T47D (cell line): Measurements from ENCODE around the gene SPINDOC.

Source experiments
- DNase-seq, 2 experiments: peaks; one replicate each; pipeline versions ENCODE4 v3.0.0 to v3.0.0-alpha.2; 2011 to 2012; ENCODE audit warnings: low read depth in 1 of 2, low spot score in 1 of 2
- JUND ChIP-seq: IDR thresholded peaks from 2 replicates; pipeline ENCODE4 v1.6.1; 2012; ENCODE audit warnings: low read depth
- in situ Hi-C: cut with HindIII; loops from 2 replicates; pipeline ENCODE4 v1.10.0; 2016; ENCODE audit warnings: low sequenced_read_pairs, low pct_unique_long_range_greater_than_20kb

SPINDOC gene, protein sequence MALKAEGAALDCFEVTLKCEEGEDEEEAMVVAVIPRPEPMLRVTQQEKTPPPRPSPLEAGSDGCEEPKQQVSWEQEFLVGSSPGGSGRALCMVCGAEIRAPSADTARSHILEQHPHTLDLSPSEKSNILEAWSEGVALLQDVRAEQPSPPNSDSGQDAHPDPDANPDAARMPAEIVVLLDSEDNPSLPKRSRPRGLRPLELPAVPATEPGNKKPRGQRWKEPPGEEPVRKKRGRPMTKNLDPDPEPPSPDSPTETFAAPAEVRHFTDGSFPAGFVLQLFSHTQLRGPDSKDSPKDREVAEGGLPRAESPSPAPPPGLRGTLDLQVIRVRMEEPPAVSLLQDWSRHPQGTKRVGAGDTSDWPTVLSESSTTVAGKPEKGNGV

GRCh38 chr11:63813035-63813562 is at the start of gene SPINDOC:
SPINDOC (plus strand) TSS chr11:63813456; CDS start chr11:63813687, 231 bp downstream.
- in situ Hi-C loops = no loop called here
- no peak for TF ChIP-seq JUND

DNA sequence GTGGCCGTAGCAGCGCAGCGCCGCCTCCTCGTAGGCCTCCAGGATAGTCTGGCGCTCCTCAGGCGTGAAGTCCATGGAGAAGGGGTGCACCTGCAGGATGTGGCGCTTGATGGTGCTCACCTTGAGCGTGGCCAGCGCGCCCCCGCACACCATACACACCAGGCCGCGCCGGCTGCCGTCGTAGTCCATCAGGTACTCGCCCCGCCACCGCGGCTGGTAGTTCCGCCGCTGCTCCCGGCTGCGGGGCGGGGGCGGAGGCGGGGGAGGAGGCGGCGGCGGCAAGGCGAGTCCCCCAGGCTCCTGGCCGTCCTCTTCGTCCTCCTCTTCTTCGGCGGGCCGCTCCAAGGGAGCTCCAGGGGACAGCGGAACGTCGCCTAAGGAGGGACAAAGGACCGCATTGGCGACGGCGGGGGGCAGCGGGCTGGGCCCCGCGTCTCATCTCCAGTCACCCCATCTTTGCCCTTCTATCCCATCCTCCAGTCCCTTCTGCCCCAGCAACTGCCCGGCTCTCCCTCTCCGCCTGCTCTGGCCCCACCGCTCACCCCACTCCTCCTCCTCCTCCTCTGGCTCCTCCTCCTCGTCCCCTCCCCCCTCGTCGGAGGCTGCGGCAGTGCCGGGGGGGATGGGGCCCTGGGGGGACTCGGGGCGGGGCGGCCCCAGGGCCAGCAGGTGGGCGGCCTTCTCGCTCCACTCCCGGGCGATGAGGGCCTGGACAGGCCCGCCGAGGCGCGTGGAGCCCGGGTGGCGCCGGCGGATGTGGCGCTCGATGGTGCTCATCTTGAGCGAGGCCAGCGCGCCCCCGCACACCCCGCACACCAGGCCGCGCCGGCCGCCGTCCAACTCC is 49.5 kb upstream of the SPINDOC start:
- TF ChIP-seq JUND = no peak
- DNase-seq = no peak
- in situ Hi-C loops = no loop called here

More at GRCh38 chr11:63813035-63813562, at the start of gene SPINDOC:
- DNase-seq = peak; percentile 87 to 95

GRCh38 chr11:63764340-63764678 is 48.9 kb upstream of the SPINDOC start:
- in situ Hi-C loops = no loop called here

DNA sequence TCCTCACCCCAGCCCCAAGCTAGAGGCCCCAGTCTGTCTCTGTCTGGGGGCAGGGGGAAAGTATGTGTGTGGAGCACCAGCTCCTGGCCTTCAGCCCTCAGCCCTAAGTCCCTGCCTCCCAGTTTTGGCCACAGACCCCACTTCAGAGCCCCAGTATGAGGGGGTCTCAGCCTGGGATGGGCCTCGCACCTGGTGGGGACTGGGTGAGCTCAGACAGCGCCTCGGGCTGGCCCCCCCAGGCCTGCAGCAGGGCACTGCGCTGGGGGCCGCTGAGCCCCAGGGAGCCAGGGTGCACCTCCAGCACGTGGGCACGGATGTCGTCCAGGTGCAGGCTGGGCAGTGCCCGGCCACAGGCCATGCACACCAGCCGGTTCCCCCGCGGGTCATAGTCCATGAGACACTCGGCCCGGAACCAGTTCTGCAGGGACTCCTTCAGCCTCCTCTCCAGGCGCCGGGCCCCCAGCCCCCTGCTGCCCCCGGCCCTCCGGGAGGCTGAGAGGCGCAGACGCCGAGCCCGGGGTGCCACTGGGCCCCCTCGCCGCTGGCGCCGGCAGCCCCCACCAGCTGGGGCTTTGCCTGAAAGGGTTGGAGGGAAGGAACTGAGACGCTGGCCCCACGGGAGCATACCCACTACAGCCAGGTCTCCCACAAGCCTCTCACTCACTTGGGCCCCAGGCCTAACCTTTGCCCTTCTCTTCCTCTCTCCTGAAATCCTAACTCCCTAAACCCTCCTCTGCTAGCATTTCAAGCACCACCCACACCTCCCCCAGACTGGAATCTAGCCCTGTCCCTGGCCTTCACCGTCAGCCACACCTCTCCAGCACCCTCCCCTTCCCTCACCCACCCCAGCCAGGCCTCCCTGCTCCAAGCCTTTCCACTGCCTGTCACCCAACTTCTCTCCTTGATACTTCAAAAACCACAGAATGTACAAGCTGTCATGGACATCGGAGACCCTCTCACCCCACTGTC is 48.3 kb upstream of the SPINDOC start:
- TF ChIP-seq JUND = no peak
- DNase-seq = no peak
- in situ Hi-C loops = no loop called here

More at GRCh38 chr11:63764340-63764678, 48.9 kb upstream of the SPINDOC start:
- no peak for DNase-seq
- no peak for TF ChIP-seq JUND

- no peak for TF ChIP-seq JUND
- in situ Hi-C loops = no loop called here
- no peak for DNase-seq
These were observed 47.5 kb upstream of the SPINDOC start for GRCh38 chr11:63765688-63766241.

- in situ Hi-C loops = no loop called here
- DNase-seq = no peak
- TF ChIP-seq JUND = no peak
These were observed 46.6 kb upstream of the SPINDOC start for GRCh38 chr11:63766531-63767235.

DNA sequence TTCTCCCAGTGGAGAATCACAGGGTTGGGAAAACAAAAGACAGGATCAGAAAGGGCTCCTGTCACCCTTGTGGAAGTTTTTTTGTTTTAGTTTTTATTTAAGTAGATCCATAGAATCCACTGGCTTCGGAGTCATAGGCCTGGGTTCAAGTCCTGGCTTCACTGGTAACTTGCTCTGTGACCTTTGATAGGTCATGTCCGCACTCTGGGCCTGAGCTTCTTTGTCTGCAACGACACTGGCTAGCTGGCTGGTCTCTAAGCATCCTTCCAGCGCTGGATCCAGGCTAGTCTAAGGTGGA is 46.0 kb upstream of the SPINDOC start:
- no peak for TF ChIP-seq JUND
- in situ Hi-C loops = no loop called here
- peak in 1 of 2 experiments; percentile 94 for DNase-seq

GRCh38 chr11:63767565-63768236 is 45.6 kb upstream of the SPINDOC start:
- peak in 1 of 2 experiments; percentile 71 for DNase-seq
- in situ Hi-C loops = no loop called here
- no peak for TF ChIP-seq JUND

DNA sequence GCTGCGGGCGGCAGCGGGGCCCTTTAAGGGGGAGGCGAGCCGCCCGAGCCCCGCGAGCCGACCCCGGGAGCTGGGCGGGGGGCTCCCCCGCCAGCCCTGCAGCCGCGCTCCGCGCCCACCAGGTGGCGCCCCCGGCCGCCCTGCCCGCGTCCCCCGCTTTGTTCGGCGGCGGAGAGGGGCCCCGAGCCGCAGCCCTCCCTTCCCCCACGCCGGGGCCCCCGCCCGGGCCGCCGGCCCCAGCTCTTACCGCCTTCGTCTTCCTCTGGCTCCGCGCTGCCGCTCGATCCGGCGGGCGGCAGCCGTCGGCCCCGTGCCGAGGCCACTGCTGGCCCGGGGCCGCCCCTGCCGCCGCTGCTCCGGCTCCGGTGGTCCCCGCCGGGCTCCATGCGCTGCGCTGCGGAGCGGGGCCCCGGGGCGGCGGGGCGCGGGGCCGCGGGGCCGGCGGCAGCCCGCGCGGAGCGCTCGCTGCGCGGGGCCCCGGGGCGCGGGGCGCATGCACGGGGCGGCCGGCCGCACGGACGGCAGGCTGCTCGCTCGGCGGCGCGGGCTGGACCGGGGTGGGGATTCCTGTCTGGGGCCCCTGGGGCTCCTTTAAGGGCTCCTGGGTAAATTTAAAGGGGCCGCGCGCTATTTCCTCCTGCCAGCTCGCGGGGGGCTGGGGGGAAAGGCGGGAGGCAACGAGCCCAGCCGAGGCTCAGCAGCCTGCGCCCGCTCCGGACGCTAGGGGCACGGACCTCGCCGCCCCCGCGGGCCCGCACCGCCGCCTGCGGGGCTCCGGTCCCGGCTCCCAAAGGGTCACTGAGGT is 44.8 kb upstream of the SPINDOC start, which contains the start of gene ZFTA:
TSS of gene ZFTA (minus strand) at position 539 of the 805 bp plus-strand sequence. CDS start at position 386, 153 bp downstream.
- no peak for TF ChIP-seq JUND
- peak; percentile 85 to 92 for DNase-seq
- in situ Hi-C loops = no loop called here
